NCI-H1417 treated with DMSO at 0.1 percent for 48 hours (cell line): ENCODE results near the gene IFITM1.
"Not testable (repeated sequence)": the region's sequence is repeated elsewhere in the genome, so short reads cannot be mapped to it uniquely, and the experiment has no call there.

ENCODE experiments used
- DNase-seq: peaks from one replicate; lab custom pipeline; 2025; lab: John Stamatoyannopoulos, UW

IFITM1 gene

DNA sequence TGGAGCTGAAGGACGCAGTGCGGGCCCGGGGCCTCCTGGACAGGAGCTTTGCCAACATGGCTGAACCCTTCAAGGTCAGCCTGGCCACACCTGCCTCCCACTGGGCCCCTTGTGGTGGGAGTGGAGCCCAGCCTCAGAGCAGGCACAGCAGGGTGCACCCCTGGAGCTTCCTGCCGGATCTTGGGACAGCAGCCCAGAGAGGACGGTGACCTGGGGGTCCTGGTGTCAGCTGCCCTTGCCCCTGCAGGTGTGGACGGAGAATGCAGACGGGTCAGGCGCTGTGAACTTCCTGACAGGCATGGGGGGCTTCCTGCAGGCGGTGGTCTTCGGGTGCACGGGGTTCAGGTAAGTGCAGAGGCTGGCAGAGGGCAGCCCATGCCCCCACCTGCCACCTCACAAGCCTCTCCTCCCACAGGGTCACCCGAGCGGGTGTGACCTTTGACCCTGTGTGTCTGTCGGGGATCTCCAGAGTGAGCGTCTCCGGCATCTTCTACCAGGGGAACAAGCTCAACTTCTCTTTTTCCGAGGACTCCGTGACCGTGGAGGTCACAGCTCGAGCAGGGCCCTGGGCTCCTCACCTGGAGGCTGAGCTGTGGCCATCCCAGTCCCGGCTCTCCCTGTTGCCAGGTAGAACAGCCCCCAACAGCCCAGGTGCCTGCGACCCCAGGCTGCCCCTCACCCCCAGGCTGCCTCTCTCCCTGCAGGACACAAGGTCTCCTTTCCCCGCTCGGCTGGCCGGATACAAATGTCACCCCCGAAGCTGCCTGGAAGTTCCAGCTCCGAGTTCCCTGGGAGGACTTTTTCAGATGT lies 19.8 kb upstream of the IFITM1 start:
- no peak for DNase-seq

DNA sequence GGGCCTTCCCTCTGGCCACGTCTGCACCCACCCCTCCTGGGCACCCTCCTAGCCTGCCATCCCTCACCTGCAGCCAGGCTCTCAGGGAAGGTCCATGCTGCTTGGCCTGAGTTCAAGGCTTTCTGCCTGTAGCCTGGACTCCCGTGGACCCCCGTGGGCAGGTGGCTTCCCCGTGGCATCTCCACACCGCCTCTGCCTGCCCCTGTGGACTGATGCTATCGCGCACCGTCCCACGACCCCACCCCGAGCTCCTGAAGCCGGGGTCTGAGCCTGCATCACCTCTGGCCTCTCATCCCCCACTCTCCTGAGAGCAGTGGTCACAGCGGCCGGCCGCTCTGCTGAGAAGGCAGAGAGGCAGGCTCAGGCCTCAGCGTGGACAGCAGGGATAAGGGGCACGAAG lies 19.1 kb upstream of the IFITM1 start:
- no peak for DNase-seq

DNA sequence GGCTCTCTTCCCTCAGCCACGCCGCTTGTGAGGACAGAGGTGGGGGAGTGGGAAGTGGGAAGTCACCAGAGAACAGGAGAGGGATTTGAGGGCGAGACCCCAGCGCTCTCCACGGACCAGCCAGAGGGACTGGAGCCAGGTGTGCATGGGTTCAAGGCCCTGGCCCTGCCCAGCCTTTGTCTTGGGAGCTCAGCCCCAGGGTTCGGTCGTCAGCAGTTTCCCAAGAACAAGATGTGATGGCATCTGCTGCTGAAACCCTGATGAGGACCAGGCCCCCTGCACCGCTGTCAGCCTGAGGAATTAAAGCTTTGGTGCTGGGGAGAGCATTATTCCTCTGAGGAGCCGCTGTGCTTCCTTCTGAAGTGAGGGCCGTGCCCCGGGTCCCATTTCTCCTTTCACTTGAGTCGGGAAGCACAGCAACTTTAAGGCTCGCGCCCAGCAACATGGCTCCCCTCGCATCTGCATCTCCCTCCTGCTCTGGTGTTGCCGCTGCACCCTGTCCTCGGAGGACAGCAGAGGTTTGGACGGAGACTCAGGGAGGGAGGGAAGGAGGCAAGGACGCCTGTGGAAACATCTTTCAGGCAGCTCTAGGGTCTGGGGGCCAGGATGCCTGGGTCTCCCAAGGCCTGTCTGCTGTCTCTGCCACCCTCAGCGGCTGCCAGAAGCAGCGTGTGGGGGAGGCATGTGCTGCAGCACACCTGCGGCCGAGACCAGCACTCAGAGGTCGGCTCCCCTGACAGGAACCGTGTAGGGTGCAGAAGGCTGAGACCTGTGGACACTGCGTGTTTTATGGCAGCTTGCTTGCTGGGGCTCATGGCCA lies 18.3 kb upstream of the IFITM1 start:
- DNase-seq = no peak

GRCh38 chr11:296171-297050 lies 17.4 kb upstream of the IFITM1 start:
- no peak for DNase-seq

DNA sequence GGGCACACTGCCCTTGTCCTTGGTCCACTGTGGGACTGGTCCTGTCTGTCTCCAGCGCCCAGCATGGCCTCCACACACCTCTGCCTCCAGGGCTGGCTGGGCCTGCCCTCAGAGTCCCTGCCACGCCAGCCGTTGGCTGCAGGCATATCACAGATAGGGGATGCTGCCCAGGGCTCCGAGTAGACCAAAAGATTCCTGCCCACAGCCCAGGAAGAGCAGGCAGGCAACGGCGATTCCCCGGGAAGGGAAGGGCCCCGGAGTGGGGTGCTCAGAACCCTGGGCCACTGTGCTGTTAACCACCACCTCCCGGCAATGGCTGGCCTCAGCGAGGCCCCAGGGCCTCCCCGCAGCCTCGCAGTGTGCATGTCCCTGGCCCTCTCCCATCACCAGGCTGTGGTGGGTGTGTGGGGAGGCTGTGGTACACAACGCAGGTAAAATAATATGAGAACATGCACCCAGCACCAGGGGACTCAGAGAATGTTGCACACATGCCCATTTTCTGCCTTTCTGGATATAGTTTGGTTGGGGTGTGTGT lies 16.7 kb upstream of the IFITM1 start:
- DNase-seq = no peak

DNA sequence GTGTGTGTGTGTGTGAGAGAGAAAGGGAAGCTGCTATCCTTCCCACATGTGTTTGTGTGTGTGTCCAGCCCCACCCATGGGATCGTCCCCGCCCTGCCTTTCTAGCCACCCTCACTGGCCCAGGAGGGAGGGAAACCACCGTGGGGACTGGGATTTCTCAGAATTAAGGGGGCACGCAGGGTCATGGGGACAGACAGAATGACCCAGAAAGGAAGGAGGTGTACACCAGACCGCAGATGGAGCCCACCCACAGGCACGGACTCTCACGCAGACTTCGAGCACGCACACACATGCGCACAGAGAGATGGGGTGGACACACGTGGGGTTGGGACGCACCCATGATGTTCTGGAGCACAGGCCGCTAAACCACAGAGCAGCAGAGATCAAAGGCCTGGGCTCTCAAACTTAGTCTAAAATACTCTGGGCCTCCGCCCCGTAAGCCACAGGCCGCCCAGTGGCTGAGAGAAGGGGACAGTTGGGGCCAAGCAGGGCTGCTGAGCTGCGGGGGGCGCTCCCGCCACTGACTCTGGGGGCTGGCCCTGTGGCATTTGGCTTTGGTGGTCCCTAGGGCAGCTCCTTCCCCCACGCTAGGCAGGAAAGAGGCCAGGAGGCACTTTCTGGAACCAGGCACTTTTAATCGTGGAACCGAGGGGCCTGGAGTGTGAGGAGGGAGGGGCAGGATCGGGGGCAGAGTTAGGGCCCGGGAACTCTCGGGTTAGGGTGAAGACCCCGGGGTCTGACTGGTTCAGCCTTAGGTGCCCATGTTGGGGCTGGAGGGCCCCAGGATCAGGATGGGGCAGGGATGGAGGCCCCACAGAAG lies 16.0 kb upstream of the IFITM1 start:
- DNase-seq = no peak

- DNase-seq = no peak
Measured at GRCh38 chr11:298406-299065, 15.3 kb upstream of the IFITM1 start.

DNA sequence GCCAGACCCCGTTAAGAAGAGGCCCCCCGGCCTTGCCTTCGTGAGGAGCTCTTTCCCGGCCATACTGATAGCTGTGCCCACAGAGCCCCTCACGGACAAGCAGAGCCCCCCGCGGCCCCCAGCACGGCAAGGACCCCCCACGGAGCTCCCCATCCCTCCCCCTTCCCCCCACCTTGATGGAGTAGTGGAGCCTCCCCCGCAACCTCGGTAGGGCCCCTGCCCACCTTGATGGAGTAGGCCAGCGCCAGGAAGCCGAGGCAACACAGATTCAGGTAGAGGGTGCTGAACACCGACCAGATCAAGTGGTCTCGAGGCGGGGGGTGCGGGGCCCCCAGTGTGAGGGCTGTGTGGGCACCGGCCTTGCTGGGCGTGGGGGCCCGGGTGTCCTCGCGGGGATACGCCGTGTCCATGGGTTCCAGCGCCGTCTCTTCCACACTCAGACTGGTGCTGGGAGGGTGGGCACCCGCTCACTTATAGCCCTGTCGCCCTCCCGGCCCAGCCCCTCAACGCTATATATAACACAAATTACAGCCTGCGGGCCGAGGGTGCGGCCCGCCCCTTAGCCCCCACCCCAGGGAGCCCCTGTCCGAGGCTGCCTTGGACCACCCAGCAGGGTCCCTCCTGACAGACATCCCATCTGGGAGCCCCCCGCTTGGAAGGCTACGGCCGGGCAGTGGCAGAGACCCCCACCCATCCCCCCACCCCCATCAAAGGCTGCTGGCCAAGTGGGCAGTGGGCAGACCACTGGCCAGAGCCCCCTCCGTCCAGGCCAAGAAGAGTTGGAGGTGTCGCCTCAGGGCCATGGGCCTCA lies 14.6 kb upstream of the IFITM1 start, which contains the start of gene IFITM5:
Gene IFITM5, minus strand, starts transcription at position 446 of the 811 bp plus-strand sequence. Its CDS starts 36 bp downstream, at position 410.
- no peak for DNase-seq

GRCh38 chr11:299951-300735 lies 13.7 kb upstream of the IFITM1 start:
- DNase-seq = no peak

GRCh38 chr11:303363-303762 lies 10.5 kb upstream of the IFITM1 start:
- DNase-seq = no peak

DNA sequence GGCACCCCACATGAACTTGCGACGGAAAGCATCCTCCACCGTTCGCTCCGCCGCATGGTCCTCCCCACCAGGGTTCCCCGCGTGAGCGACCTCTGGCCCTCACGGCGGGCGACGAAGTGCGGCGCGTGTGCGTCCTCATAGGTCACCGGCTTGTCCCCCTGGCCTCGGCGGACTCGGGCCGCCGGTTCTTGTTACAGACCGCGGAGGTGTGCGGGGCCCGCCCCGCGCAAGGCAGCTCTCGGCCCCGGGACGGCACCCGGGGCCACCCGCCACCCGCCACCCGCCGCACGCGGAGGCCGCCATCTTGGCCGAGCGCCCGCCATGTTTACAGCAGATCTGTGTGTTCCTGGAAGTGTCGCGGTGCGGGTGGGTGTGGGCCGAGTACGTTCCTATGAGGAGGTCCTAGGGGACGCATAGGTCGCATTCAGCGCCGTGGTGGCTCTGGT lies 9.8 kb upstream of the IFITM1 start:
- no peak for DNase-seq

GRCh38 chr11:304915-305843 lies 8.7 kb upstream of the IFITM1 start:
- DNase-seq = no peak

DNA sequence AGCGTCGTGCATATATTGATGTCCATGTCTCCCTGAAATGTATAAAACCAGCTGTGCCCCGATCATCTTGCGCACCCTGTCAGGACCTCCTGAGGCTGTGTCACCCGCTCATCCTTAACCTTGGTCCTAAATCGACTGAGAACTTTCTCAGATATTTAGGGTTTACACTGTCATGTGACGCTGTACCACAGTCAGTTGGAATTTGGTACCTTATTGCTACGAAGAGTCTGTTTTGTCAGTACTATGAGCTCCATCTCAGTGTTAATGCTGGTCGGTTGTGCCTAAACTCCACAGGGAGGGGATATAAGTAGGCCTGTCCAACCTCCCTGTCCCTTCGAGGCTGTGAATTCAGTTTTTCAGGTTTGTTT lies 8.0 kb upstream of the IFITM1 start:
- no peak for DNase-seq

DNA sequence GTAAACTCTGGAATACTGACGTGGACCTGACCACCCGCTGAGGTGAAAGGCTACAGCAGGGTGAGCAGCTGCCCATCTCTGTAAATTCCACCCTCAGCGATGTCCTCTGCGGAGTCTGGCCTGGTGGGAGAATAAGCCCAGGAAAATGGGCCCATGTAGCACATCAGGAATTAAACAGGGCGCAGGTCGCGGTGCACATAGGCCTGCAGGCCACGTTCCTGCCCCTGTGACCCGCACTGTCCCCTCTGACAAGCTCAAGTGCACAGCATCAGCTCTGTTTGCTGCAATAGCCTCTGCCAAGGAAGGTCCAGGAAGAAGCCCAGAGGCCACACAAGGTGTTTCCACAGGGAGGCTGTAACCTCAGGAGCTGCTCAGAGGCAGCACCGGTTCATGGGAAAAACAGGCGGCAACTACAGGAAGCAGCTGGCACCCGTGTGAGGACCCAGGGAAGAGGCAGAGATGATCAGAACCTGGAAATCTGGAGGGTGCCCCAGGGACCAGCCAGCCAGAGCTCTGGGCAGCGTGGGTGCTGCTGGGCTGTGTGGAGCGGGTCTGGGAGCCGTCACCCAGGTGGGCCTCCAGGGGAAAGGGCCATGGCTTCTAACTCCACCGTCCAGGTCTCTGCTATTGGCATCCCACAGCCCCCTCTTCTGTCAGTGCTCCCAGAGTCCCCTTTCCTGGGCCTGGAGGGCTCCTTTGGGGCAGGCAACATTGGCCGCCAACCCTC lies 7.0 kb upstream of the IFITM1 start:
- DNase-seq = no peak

GRCh38 chr11:307766-308708 lies 5.8 kb upstream of the IFITM1 start, which contains the start of gene IFITM2:
TSS of gene IFITM2 (plus strand) at chr11:307816. CDS start at chr11:308193, 377 bp downstream.
- DNase-seq = not testable (repeated sequence)
